ENCODE results near the gene LDHB. TPM values are rescaled to one million over a fixed set of nuclear protein-coding genes. Genes with fewer than 3 reads are reported as not detected.

The LDHB gene
- total RNA-seq, 1 experiment from 2014 or later: 788 TPM

GRCh38 chr12:21634245-21634644 lies 23.4 kb downstream of the LDHB start:
- Mint-ChIP-seq H3K36me3 (ENCODE audit: insufficient read depth, unreplicated experiment) (peaks cover 81% of the 10 kb centered on the region), H3K27me3 (ENCODE audit: insufficient read depth, unreplicated experiment) (no peaks in the 10 kb centered on the region), H3K4me1 (ENCODE audit: insufficient read depth, unreplicated experiment) (no peaks in the 10 kb centered on the region), H3K27ac (ENCODE audit: low read depth, unreplicated experiment) (no peak overlapping the region), H3K9me3 (ENCODE audit: unreplicated experiment) (no peaks in the 10 kb centered on the region), H3K4me3 (ENCODE audit: unreplicated experiment) (no peak overlapping the region)
- POLR2A ChIA-PET: no interaction called here
- CTCF ChIA-PET: interaction anchor here (0.6 to 1.4 kb wide), 4 partner anchors 9 to 400 kb away, joined by 3 to 5 read pairs (median 3); no protein-coding TSS in a partner anchor
- no peak for DNase-seq (ENCODE audit: unreplicated experiment)
- no peak for TF ChIP-seq CTCF (IDR thresholded peaks at IDR 0.05; ENCODE audit: unreplicated experiment)
- intact Hi-C loops (cut with micrococcal nuclease): no loop called here
- no TSS peak for BruUV-seq (replicated peaks)

- H3K27ac Mint-ChIP-seq (ENCODE audit: low read depth, unreplicated experiment): no peak overlapping the region
- intact Hi-C loops (cut with micrococcal nuclease): no loop called here
- H3K27me3 Mint-ChIP-seq (ENCODE audit: insufficient read depth, unreplicated experiment): no peaks in the 10 kb centered on the region
- no TSS peak for BruUV-seq (replicated peaks)
- DNase-seq (ENCODE audit: unreplicated experiment): no peak
- H3K9me3 Mint-ChIP-seq (ENCODE audit: unreplicated experiment): no peaks in the 10 kb centered on the region
- no peaks in the 10 kb centered on the region for H3K4me1 Mint-ChIP-seq (ENCODE audit: insufficient read depth, unreplicated experiment)
- CTCF ChIA-PET: interaction anchor here (0.6 to 1.2 kb wide), 2 partner anchors 89 to 134 kb away, joined by 3 read pairs; no protein-coding TSS in a partner anchor
- no peak overlapping the region for H3K4me3 Mint-ChIP-seq (ENCODE audit: unreplicated experiment)
- TF ChIP-seq CTCF (IDR thresholded peaks at IDR 0.05; ENCODE audit: unreplicated experiment): no peak
- H3K36me3 Mint-ChIP-seq (ENCODE audit: insufficient read depth, unreplicated experiment): peaks cover 53% of the 10 kb centered on the region
- POLR2A ChIA-PET: interaction anchor here (1.0 kb wide), 1 partner anchor 26 kb away, joined by 3 read pairs; the partner anchor contains the start of gene LDHB
These were observed 26.3 kb downstream of the LDHB start for GRCh38 chr12:21631367-21631766.

GRCh38 chr12:21627924-21628323 lies 29.7 kb downstream of the LDHB start:
- intact Hi-C loops (cut with micrococcal nuclease): no loop called here
- no peak overlapping the region for H3K4me3 Mint-ChIP-seq (ENCODE audit: unreplicated experiment)
- H3K27ac Mint-ChIP-seq (ENCODE audit: low read depth, unreplicated experiment): no peak overlapping the region
- DNase-seq (ENCODE audit: unreplicated experiment): no peak
- no peak for TF ChIP-seq CTCF (IDR thresholded peaks at IDR 0.05; ENCODE audit: unreplicated experiment)
- ChIA-PET CTCF (interaction anchor here (0.5 kb wide), 1 partner anchor 96 kb away, joined by 4 read pairs; no protein-coding TSS in a partner anchor), POLR2A (interaction anchor here (0.6 kb wide), 1 partner anchor 61 kb away, joined by 3 read pairs; no protein-coding TSS in a partner anchor)
- BruUV-seq (replicated peaks): no TSS peak
- H3K4me1 Mint-ChIP-seq (ENCODE audit: insufficient read depth, unreplicated experiment): no peaks in the 10 kb centered on the region
- no peaks in the 10 kb centered on the region for H3K27me3 Mint-ChIP-seq (ENCODE audit: insufficient read depth, unreplicated experiment)
- peaks cover 8% of the 10 kb centered on the region for H3K9me3 Mint-ChIP-seq (ENCODE audit: unreplicated experiment)
- H3K36me3 Mint-ChIP-seq (ENCODE audit: insufficient read depth, unreplicated experiment): peaks cover 19% of the 10 kb centered on the region

- H3K9me3 Mint-ChIP-seq (ENCODE audit: unreplicated experiment): no peaks in the 10 kb centered on the region
- no peak overlapping the region for H3K27ac Mint-ChIP-seq (ENCODE audit: low read depth, unreplicated experiment)
- no peak for TF ChIP-seq CTCF (IDR thresholded peaks at IDR 0.05; ENCODE audit: unreplicated experiment)
- H3K4me3 Mint-ChIP-seq (ENCODE audit: unreplicated experiment): no peak overlapping the region
- no TSS peak for BruUV-seq (replicated peaks)
- CTCF ChIA-PET: interaction anchor here (0.5 kb wide), 1 partner anchor 90 kb away, joined by 3 read pairs; no protein-coding TSS in a partner anchor
- no peaks in the 10 kb centered on the region for H3K27me3 Mint-ChIP-seq (ENCODE audit: insufficient read depth, unreplicated experiment)
- no peaks in the 10 kb centered on the region for H3K36me3 Mint-ChIP-seq (ENCODE audit: insufficient read depth, unreplicated experiment)
- DNase-seq (ENCODE audit: unreplicated experiment): no peak
- intact Hi-C loops (cut with micrococcal nuclease): no loop called here
- POLR2A ChIA-PET: no interaction called here
- peaks cover 22% of the 10 kb centered on the region for H3K4me1 Mint-ChIP-seq (ENCODE audit: insufficient read depth, unreplicated experiment)
These were observed 39.1 kb downstream of the LDHB start for GRCh38 chr12:21618566-21618965.
